Stimulated activated CD4-positive, alpha-beta T cell treated with anti-CD3 and anti-CD28 coated beads, Interleukin-1b, Interleukin-23, amount 100 ng/mL, for 24 hours (primary cell): ENCODE results near the gene UTS2.
A peak's percentile ranks its signal among the peaks of the same experiment; 100 is the strongest.

Experiments used
- DNase-seq, 4 experiments: peaks; one replicate each; pipeline ENCODE4 v3.0.0-alpha.2; 2020; ENCODE audit warnings: low read depth in 4 of 4, low spot score in 1 of 4

The UTS2 gene

DNA sequence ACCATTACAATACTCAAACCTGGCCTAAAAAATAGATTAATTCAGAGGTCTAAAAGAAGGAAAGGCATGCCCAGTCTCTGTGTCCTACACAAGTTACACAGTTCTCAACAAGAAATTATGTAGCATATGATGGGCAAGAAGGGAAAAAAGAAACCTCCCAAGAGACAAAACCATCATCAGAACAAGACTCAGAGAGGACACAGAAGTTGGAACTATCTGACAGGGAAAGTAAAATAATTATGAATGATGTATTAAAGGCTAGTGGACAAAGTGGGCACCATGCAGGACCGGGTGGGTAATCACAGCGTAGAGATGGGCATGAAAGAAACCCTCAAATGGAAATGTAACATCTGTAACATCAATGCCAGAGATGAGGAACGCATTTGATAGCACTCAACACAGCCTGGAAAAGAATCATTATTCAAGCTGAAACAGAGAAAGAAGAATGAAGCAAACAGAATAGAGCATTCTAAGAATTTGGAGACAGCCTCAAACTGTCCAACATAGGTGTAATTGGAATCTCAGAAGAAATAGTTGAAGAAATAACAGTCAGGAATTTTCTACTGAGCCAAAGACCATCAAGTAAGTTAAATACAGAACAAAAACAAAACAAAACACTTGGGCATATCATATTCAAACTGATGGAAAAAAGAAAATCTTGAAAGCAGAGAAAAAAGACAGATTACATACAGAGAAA, 39.0 kb downstream of the UTS2 start:
- no peak for DNase-seq

DNA sequence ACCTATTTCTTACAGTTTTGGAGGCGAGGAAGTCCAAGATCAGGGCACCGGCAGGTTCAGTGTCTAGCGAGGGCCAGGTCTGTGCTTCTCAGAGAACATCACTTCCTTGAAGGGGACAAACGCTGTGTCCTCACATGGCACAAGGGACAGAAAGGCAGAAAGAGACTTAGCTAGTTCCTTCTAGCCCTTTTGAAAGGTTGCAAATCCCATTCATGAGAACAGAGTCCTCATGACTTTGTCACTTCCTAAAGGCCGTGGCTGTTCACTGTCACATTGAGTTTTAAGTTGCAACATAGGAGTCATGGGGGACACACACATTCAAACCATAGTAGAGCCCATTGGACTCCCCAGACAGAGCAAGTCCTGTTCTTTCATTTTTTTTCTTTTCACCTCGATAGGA, 41.4 kb downstream of the UTS2 start:
- DNase-seq = no peak

DNA sequence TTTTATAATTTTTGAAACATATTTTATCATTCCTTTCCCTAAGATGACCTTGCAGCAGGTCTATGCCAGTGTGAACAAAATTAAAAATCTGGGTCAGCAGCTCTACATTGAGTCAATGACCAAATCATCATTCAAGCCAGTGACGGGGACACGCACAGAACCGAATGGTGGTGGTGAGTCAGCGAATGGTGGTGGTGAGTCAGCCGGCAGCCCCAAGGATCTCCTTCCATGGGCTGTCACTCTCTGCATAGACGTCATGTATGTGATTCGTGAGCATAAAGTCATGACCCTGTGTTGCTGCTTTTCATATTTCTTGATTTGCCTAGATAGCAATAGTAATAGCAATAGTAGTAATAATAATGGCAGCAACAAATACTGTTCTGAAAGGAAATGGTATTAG, 42.5 kb downstream of the UTS2 start:
- DNase-seq = peak in 2 of 4 experiments; percentile 9 to 21

DNA sequence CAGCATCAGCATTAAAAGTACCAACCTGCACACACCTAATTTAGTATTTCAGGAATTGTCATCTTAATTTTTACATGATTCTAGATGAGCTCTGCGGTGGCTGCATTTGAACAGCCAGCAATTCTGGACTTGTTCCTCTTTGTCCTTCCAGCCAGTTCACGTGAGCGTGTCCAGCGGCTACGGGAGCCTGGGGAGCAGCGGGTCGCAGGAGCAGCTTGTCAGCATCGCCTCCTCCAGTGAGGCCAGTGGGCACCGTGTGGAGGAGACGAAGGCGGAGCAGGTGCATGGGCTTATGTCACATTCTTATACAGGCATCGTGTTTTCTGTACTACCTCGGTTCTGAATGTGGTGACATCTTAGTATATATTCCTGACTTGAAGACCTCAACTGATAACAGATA, 43.1 kb downstream of the UTS2 start:
- no peak for DNase-seq

DNA sequence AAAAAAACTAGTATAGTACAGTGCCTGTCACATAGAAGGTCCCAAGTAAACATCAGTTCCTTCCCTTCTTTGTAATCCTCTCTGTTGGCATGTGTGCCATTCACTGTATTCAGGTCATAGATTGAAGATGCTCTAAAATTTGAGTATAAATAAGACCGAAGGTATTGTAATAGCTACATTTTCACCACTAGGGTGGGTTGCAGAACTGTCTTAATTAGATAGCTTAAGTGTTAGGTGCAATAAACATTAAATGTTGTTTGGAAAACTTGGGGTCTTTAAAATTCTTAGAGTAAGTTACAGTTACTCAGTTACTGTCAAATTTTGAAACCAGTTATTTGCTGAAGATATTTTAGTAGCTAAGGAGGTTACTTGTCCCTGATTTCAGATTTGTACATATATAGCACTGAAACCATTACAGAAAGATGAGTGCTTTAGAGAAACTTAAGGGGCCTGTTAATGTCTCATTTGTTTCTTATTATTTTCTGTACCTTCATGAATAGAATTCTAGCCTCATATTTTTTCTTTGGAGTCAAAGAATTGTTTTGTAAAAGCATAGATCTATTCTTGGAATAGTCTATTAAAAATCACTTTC, 44.5 kb downstream of the UTS2 start:
- no peak for DNase-seq

DNA sequence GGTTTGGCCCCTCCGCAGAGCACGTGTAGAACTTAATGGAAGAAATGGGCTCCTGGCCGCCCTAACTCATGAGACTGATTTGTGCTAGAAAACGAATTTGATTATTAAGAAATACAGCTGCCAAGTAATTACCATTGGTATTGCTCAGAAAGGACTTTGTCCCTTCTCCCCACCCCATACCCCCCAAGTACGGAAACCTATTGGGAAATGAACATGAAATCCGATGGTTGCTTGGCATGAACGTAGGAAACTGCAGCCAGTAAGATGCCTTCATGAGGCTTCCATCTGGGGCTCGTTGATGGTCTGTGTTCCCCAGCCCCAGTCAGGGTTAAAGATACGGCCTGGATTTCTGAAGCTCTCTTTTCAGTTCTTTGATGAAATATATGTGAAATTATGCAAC, 47.4 kb downstream of the UTS2 start:
- no peak for DNase-seq
